Measurements from ENCODE around the gene C3orf33. TPM values are rescaled to one million over a fixed set of nuclear protein-coding genes. Genes with fewer than 3 reads are reported as not detected.

C3orf33 gene
- total and polyA plus RNA-seq, 2 of the 13 experiments (the other 11 are each of a cell fraction or from before 2014, with no cell fraction given): 9.2 to 12.6 TPM

DNA sequence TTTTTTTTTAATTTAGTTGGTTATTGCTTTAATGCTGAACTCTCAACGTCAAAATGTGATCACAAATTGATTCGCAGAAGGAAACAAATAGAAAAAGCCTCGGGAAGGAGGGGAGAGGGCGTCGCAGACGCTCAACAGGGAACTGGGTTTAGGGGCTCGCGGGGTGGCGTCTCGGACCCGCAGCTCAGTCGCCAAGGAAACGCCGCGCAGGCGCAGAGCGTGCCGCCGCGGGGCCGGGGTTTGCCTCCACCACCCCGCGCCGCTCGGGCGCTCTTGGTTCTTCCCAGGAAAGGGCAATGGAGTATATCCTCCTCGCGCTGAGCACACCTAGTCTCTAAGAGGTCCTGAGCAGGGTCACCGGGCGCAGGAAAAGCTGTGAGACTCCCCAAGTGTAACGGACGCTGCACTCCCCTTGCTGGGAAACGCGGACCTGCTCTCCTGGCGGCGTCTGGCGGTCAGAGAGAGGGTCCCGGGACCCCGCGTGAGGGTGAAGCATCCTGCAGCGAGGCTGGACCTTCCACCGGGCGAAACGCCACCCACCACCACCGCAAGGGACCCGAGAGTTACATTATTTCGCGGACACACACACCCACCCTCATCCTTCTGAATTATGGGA, 62.0 kb downstream of the C3orf33 start (continued):
- TF ChIP-seq MAZ (IDR thresholded peaks at IDR 0.05; ENCODE audit: borderline replicate concordance, low read depth, low read length) (no peak), MAZ (CRISPR knock-in tag; IDR thresholded peaks at IDR 0.05; ENCODE audit: low read depth) (no peak), ZIK1 (CRISPR knock-in tag; IDR thresholded peaks at IDR 0.05; ENCODE audit: borderline replicate concordance, low read depth) (0 out of 2 replicates have a peak, but pooled peaks have one; percentile 40), POLR2AphosphoS5 (IDR thresholded peaks at IDR 0.05; ENCODE audit: low read depth, low read length) (peak; percentile 50; the same call in 1 of the 2 replicates), ARNT (IDR thresholded peaks at IDR 0.05) (no peak), NR2C2 (CRISPR knock-in tag; IDR thresholded peaks at IDR 0.05; ENCODE audit: borderline replicate concordance) (no peak), ASH2L (IDR thresholded peaks at IDR 0.05; ENCODE audit: insufficient read length, low read depth, low read length) (peak; percentile 49), PHB2 (IDR thresholded peaks at IDR 0.05; ENCODE audit: partially characterized antibody) (no peak), BORCS8-MEF2B (CRISPR knock-in tag; IDR thresholded peaks at IDR 0.05) (0 out of 2 replicates have a peak, but pooled peaks have one; percentile 19), ZFP62 (CRISPR knock-in tag; IDR thresholded peaks at IDR 0.05) (no peak), U2AF1 (optimal IDR thresholded peaks at IDR 0.05; ENCODE audit: low read depth, low read length) (no peak), ZNF260 (CRISPR knock-in tag; IDR thresholded peaks at IDR 0.05; ENCODE audit: borderline replicate concordance, low read depth) (no peak), NONO (IDR thresholded peaks at IDR 0.05) (no peak), NONO (CRISPR knock-in tag; conservative IDR thresholded peaks at IDR 0.05) (no peak), CHD4 (IDR thresholded peaks at IDR 0.05; ENCODE audit: borderline replicate concordance, low read length) (no peak), ZNF569 (CRISPR knock-in tag; IDR thresholded peaks at IDR 0.05; ENCODE audit: borderline replicate concordance) (no peak), PAF1 (CRISPR knock-in tag; IDR thresholded peaks at IDR 0.05) (no peak), SIN3A (IDR thresholded peaks at IDR 0.05; ENCODE audit: borderline replicate concordance, low read depth, low read length) (peak; percentile 41; the same call in 1 of the 2 replicates), FOXP1 (IDR thresholded peaks at IDR 0.05) (no peak), FOXP1 (CRISPR knock-in tag; IDR thresholded peaks at IDR 0.05) (no peak), HOXD1 (CRISPR knock-in tag; IDR thresholded peaks at IDR 0.05) (no peak), RBFOX2 (IDR thresholded peaks at IDR 0.05; ENCODE audit: low read depth, low read length) (peak; percentile 31; the same call in 1 of the 2 replicates)
- TF ChIP-seq, protein P1, sequence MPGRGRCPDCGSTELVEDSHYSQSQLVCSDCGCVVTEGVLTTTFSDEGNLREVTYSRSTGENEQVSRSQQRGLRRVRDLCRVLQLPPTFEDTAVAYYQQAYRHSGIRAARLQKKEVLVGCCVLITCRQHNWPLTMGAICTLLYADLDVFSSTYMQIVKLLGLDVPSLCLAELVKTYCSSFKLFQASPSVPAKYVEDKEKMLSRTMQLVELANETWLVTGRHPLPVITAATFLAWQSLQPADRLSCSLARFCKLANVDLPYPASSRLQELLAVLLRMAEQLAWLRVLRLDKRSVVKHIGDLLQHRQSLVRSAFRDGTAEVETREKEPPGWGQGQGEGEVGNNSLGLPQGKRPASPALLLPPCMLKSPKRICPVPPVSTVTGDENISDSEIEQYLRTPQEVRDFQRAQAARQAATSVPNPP (CRISPR knock-in tag; IDR thresholded peaks at IDR 0.05): no peak
- TF ChIP-seq, protein P2, sequence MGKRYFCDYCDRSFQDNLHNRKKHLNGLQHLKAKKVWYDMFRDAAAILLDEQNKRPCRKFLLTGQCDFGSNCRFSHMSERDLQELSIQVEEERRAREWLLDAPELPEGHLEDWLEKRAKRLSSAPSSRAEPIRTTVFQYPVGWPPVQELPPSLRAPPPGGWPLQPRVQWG (CRISPR knock-in tag; IDR thresholded peaks at IDR 0.05; ENCODE audit: borderline replicate concordance, low read depth): no peak
- TF ChIP-seq, protein P3, sequence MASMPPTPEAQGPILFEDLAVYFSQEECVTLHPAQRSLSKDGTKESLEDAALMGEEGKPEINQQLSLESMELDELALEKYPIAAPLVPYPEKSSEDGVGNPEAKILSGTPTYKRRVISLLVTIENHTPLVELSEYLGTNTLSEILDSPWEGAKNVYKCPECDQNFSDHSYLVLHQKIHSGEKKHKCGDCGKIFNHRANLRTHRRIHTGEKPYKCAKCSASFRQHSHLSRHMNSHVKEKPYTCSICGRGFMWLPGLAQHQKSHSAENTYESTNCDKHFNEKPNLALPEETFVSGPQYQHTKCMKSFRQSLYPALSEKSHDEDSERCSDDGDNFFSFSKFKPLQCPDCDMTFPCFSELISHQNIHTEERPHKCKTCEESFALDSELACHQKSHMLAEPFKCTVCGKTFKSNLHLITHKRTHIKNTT (CRISPR knock-in tag; IDR thresholded peaks at IDR 0.05): no peak
- TF ChIP-seq, protein P4, sequence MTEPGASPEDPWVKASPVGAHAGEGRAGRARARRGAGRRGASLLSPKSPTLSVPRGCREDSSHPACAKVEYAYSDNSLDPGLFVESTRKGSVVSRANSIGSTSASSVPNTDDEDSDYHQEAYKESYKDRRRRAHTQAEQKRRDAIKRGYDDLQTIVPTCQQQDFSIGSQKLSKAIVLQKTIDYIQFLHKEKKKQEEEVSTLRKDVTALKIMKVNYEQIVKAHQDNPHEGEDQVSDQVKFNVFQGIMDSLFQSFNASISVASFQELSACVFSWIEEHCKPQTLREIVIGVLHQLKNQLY (CRISPR knock-in tag; IDR thresholded peaks at IDR 0.05): 0 out of 2 replicates have a peak, but pooled peaks have one; percentile 10
- TF ChIP-seq, protein P5, sequence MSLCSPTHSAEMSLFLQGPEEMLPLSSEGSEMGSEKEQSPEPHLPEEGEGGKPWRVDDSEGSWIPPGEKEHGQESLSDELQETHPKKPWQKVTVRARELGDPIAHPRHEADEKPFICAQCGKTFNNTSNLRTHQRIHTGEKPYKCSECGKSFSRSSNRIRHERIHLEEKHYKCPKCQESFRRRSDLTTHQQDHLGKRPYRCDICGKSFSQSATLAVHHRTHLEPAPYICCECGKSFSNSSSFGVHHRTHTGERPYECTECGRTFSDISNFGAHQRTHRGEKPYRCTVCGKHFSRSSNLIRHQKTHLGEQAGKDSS (CRISPR knock-in tag; IDR thresholded peaks at IDR 0.05; ENCODE audit: borderline replicate concordance, low read depth): no peak
- TF ChIP-seq, protein P6, sequence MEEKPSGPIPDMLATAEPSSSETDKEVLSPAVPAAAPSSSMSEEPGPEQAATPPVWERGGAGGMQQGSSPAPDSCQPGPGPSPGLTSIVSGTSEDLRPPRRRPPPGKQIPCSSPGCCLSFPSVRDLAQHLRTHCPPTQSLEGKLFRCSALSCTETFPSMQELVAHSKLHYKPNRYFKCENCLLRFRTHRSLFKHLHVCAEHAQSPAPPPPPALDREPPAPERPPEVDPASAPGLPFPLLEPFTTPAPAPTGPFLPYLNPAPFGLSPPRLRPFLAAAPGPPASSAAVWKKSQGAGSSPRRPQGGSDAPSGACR (CRISPR knock-in tag; IDR thresholded peaks at IDR 0.05): no peak

Data from HepG2 (cell line).